HepG2 (cell line): ENCODE measurements around the gene GRK5. TPM values are rescaled to one million over a fixed set of nuclear protein-coding genes. Genes with fewer than 3 reads are reported as not detected.

Experiments used
- ATAC-seq: fragments of 200-7000 bp; cut with Tn5 transposase; 3 replicates; pipeline ENCODE4 v1.9.1; 2020; ENCODE audit warnings: mild to moderate bottlenecking, moderate library complexity
- BruUV-seq: library from RNA; stranded (reverse); fragments of 400-500 nt; replicated peaks from 2 replicates; lab custom pipeline; 2021; lab: Mats Ljungman, UMichigan
- CTCF ChIA-PET: fragments of 300-600 bp; formaldehyde crosslinking; extraction: SDS; loops from one replicate; lab custom pipeline; 2021; ENCODE audit warnings: low total read pairs, inconsistent platforms, low intra/inter-chr PET ratio; lab: Yijun Ruan, JAX
- POLR2A ChIA-PET: fragments of 350-600 bp; sonication (Branson Sonifier 250); formaldehyde crosslinking; loops from one replicate; lab custom pipeline; 2020; ENCODE audit warnings: antibody characterized with exemption, inconsistent platforms; lab: Yijun Ruan, JAX
- DNase-seq: peaks from one replicate; pipeline ENCODE4 v3.0.0-alpha.2; 2015; ENCODE audit warnings: low spot score
- FAIRE-seq: peaks from 3 replicates; lab custom pipeline; 2011; peaks lifted over from hg19 to GRCh38; lab: Jason Lieb, UNC
- H2AFZ ChIP-seq: one replicate; pipeline ENCODE4 v1.6.1; 2011; ENCODE audit warnings: low read length, inconsistent platforms
- H3K27ac ChIP-seq: fragments of 300-600 bp; 3 replicates; pipeline ENCODE4 v1.8.0; 2011; ENCODE audit warnings: mixed run types, mild to moderate bottlenecking, mixed read lengths, low read length, inconsistent platforms; ENCODE audit not compliant: insufficient read depth; ENCODE audit errors: extremely low read length
- H3K27me3 ChIP-seq, 2 experiments: fragments of 200-600 bp in 1 of 2; 2 replicates in 1 of 2; 3 replicates in 1 of 2; pipeline versions ENCODE4 v1.6.0 to v1.8.0; 2011; ENCODE audit warnings: low read length in 2 of 2, mild to moderate bottlenecking in 2 of 2, moderate library complexity in 2 of 2, inconsistent platforms in 1 of 2; ENCODE audit not compliant: insufficient read depth in 2 of 2, control insufficient read depth in 1 of 2
- H3K36me3 ChIP-seq, 2 experiments: fragments of 200-600 bp in 1 of 2; replicated peaks in 1 of 2; 2 replicates in 1 of 2; 3 replicates in 1 of 2; pipeline versions ENCODE4 v1.5.1 to v1.8.0; 2011; ENCODE audit warnings: low read length in 2 of 2, inconsistent platforms in 1 of 2; ENCODE audit not compliant: insufficient read depth in 2 of 2, control insufficient read depth in 1 of 2
- H3K4me1 ChIP-seq: 2 replicates; pipeline ENCODE4 v1.5.1; 2012; ENCODE audit warnings: low read length, inconsistent platforms; ENCODE audit not compliant: insufficient read depth
- H3K4me2 ChIP-seq: 2 replicates; pipeline ENCODE4 v1.6.0; 2011; ENCODE audit warnings: low read depth, low read length, inconsistent platforms
- H3K4me3 ChIP-seq, 3 experiments: fragments of 200-600 bp in 1 of 3; sonication (generic), shearing (Covaris generic) in 1 of 3; replicated peaks in 1 of 3; 2 replicates each; pipeline ENCODE4 v1.5.1; 2011 to 2016; ENCODE audit warnings: low read length in 3 of 3, inconsistent platforms in 2 of 3, low read depth in 2 of 3, mild to moderate bottlenecking in 2 of 3, control low read depth in 1 of 3, mixed read lengths in 1 of 3; ENCODE audit not compliant: insufficient read depth in 1 of 3
- H3K79me2 ChIP-seq: one replicate; pipeline ENCODE4 v1.6.1; 2011; ENCODE audit warnings: low read length, inconsistent platforms; ENCODE audit not compliant: insufficient read depth
- H3K9ac ChIP-seq: 2 replicates; pipeline ENCODE4 v1.6.0; 2011; ENCODE audit warnings: mild to moderate bottlenecking, low read depth, low read length, inconsistent platforms; ENCODE audit not compliant: insufficient read depth
- H3K9me3 ChIP-seq: 2 replicates; pipeline ENCODE4 v1.5.1; 2012; ENCODE audit warnings: mild to moderate bottlenecking, low read length
- H4K20me1 ChIP-seq: 2 replicates; pipeline ENCODE4 v1.6.0; 2011; ENCODE audit warnings: inconsistent platforms, mild to moderate bottlenecking, low read length, moderate library complexity; ENCODE audit not compliant: insufficient read depth
- AGO2 ChIP-seq: fragments of 200-400 bp; formaldehyde crosslinking; optimal IDR thresholded peaks from 2 replicates; pipeline ENCODE3; 2017; ENCODE audit warnings: mild to moderate bottlenecking, low read depth, low read length, moderate library complexity
- CBX5 ChIP-seq: sonication (generic); formaldehyde crosslinking; IDR thresholded peaks from 2 replicates; pipeline ENCODE4 v1.4.0; 2020; ENCODE audit warnings: missing genetic modification reagents, borderline replicate concordance
- JDP2 ChIP-seq: sonication (generic); formaldehyde crosslinking; IDR thresholded peaks from 2 replicates; pipeline ENCODE4 v1.8.1; 2022; ENCODE audit warnings: missing genetic modification reagents, borderline replicate concordance
- MAZ ChIP-seq, 2 experiments: sonication (generic) in 1 of 2; formaldehyde crosslinking in 1 of 2; IDR thresholded peaks; 2 replicates each; pipeline versions ENCODE4 v1.5.0 to v1.6.1; 2012 to 2020; ENCODE audit warnings: low read depth in 2 of 2, mild to moderate bottlenecking in 2 of 2, borderline replicate concordance in 1 of 2, improper control_type of control experiment in 1 of 2, low read length in 1 of 2, missing genetic modification reagents in 1 of 2, moderate library complexity in 1 of 2
- REST ChIP-seq, 2 experiments: IDR thresholded peaks; 2 replicates each; pipeline ENCODE4 v1.6.1; 2011 to 2012; ENCODE audit warnings: low read length in 2 of 2, borderline replicate concordance in 1 of 2, low read depth in 1 of 2, mild to moderate bottlenecking in 1 of 2, moderate library complexity in 1 of 2
- RORA ChIP-seq: sonication (generic); formaldehyde crosslinking; IDR thresholded peaks from 2 replicates; pipeline ENCODE4 v1.5.0; 2020; ENCODE audit warnings: mild to moderate bottlenecking, missing genetic modification reagents, moderate library complexity
- YEATS4 ChIP-seq: sonication (generic); formaldehyde crosslinking; IDR thresholded peaks from 2 replicates; pipeline ENCODE4 v1.4.0; 2020; ENCODE audit warnings: missing genetic modification reagents, borderline replicate concordance
- ZNF124 ChIP-seq: sonication (generic); formaldehyde crosslinking; IDR thresholded peaks from 2 replicates; pipeline ENCODE4 v1.4.0; 2020; ENCODE audit warnings: missing genetic modification reagents
- WGBS: methylation state at CpG from one replicate; pipeline ENCODE4 v1.1.6; 2017; ENCODE audit warnings: low lambda C conversion rate; 5-methylcytosine and 5-hydroxymethylcytosine counted together
- in situ Hi-C: cut with HindIII; loops from 2 replicates; pipeline ENCODE4 v1.10.0; 2017; ENCODE audit warnings: low pct_unique_long_range_greater_than_20kb; ENCODE audit not compliant: extremely low pct_ligation_motif_present
- intact Hi-C: fragments of 100-400 bp; cut with micrococcal nuclease; formaldehyde crosslinking; loops from one replicate; pipeline ENCODE4 v1.10.0; 2022; ENCODE audit not compliant: unreplicated experiment
- polyA plus RNA-seq, 8 experiments: library from polyadenylated mRNA; depleted of rRNA in 3 of 8; stranded (reverse) in 7 of 8; unstranded in 1 of 8; fragments of >200 nt; fragmentation: Illumina TruSeq in 4 of 8; extraction: Trizol in 4 of 8; gene quantifications; 2 replicates each; pipeline versions ENCODE4 v1.2.1 to v1.2.3, GENCODE V29; 2011 to 2016; ENCODE audit warnings: low read depth in 4 of 8, missing spikeins in 1 of 8, mixed read lengths in 1 of 8; ENCODE audit not compliant: insufficient read depth in 1 of 8
- total RNA-seq, 5 experiments: library from RNA; depleted of rRNA; stranded (reverse); fragments of >200 nt; fragmentation: Illumina TruSeq; extraction: Trizol; gene quantifications; 2 replicates each; pipeline ENCODE4 v1.2.3, GENCODE V29; 2016; ENCODE audit warnings: low read depth in 1 of 5
- TF ChIP-seq, protein P1 (sequence below): sonication (generic); formaldehyde crosslinking; IDR thresholded peaks from 2 replicates; pipeline ENCODE4 v1.4.0; 2020; ENCODE audit warnings: missing genetic modification reagents, borderline replicate concordance
- TF ChIP-seq, protein P2 (sequence below): sonication (generic); formaldehyde crosslinking; IDR thresholded peaks from 2 replicates; pipeline ENCODE4 v1.4.0; 2020; ENCODE audit warnings: mild to moderate bottlenecking, missing genetic modification reagents, borderline replicate concordance

The GRK5 gene
- total and polyA plus RNA-seq, 2 of the 13 experiments (the other 11 are each of a cell fraction or from before 2014, with no cell fraction given), result 10.4 to 12.6 TPM

- TF ChIP-seq, protein P1, sequence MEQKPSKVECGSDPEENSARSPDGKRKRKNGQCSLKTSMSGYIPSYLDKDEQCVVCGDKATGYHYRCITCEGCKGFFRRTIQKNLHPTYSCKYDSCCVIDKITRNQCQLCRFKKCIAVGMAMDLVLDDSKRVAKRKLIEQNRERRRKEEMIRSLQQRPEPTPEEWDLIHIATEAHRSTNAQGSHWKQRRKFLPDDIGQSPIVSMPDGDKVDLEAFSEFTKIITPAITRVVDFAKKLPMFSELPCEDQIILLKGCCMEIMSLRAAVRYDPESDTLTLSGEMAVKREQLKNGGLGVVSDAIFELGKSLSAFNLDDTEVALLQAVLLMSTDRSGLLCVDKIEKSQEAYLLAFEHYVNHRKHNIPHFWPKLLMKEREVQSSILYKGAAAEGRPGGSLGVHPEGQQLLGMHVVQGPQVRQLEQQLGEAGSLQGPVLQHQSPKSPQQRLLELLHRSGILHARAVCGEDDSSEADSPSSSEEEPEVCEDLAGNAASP (CRISPR knock-in tag), result peak; percentile 37; the same call in 1 of the 2 replicates
- TF ChIP-seq, all 625 proteins: peak for 6
Observed at GRCh38 chr10:119174109-119174508, 33.3 kb upstream of the GRK5 start (continued).

DNA sequence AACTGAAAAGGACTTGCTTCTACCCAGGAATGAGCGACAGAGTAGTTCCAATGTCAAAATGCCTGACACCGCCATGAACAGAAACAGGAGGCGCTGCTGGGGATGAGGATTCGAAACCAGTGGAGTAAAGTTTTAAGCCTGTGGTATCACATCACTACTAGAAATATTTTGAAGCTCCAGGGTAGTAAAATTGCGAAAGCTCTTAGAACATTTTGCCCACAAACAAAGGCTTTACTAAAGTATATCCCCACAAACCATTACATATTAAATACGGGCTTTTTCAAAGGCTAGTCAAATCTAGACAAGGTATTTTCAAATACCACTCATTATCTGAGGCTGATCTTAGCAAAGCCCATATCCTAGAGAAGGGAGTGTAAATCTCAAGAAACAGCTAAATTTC, 31.2 kb upstream of the GRK5 start:
- FAIRE-seq (no peak), DNase-seq (no peak), ATAC-seq (no peak)
- Histone ChIP-seq H3K4me1 (peaks cover 61% of the 10 kb centered on the region), H3K9me3 (no peaks in the 10 kb centered on the region), H3K27me3 (no peaks in the 10 kb centered on the region; a peak in 1 of 5 replicates), H3K79me2 (peaks cover 53% of the 10 kb centered on the region), H3K9ac (no peak overlapping the region), H3K4me3 (no peak overlapping the region), H4K20me1 (no peaks in the 10 kb centered on the region; the same call in 1 of the 2 replicates), H3K4me2 (peak overlapping the region; percentile 86), H3K27ac (peak overlapping the region; percentile 93), H2AFZ (no peak overlapping the region), H3K36me3 (peaks cover 6 to 30% of the 10 kb centered on the region in 2 experiments)
- CTCF ChIA-PET, result no interaction called here
- intact Hi-C loops, result loop anchor here (5.0 to 10.0 kb wide), 2 partner anchors 54 to 91 kb away; partner anchors contain the start of gene EIF3A
- TF ChIP-seq CBX5 (CRISPR knock-in tag), result no peak
- TF ChIP-seq REST (IDR thresholded peaks at IDR 0.05; ENCODE audit: borderline replicate concordance in 1 of 2, low read depth in 1 of 2, low read length in 2 of 2), result no peak
- TF ChIP-seq ZNF124, result no peak
- no peak for TF ChIP-seq RORA (CRISPR knock-in tag)
- TF ChIP-seq MAZ (IDR thresholded peaks at IDR 0.05; ENCODE audit: borderline replicate concordance, low read depth, low read length), result no peak
- TF ChIP-seq MAZ (CRISPR knock-in tag; IDR thresholded peaks at IDR 0.05; ENCODE audit: low read depth), result no peak
- TF ChIP-seq YEATS4 (CRISPR knock-in tag), result no peak
- no peak for TF ChIP-seq AGO2
- no peak for TF ChIP-seq JDP2 (CRISPR knock-in tag)
- TF ChIP-seq, protein P2, sequence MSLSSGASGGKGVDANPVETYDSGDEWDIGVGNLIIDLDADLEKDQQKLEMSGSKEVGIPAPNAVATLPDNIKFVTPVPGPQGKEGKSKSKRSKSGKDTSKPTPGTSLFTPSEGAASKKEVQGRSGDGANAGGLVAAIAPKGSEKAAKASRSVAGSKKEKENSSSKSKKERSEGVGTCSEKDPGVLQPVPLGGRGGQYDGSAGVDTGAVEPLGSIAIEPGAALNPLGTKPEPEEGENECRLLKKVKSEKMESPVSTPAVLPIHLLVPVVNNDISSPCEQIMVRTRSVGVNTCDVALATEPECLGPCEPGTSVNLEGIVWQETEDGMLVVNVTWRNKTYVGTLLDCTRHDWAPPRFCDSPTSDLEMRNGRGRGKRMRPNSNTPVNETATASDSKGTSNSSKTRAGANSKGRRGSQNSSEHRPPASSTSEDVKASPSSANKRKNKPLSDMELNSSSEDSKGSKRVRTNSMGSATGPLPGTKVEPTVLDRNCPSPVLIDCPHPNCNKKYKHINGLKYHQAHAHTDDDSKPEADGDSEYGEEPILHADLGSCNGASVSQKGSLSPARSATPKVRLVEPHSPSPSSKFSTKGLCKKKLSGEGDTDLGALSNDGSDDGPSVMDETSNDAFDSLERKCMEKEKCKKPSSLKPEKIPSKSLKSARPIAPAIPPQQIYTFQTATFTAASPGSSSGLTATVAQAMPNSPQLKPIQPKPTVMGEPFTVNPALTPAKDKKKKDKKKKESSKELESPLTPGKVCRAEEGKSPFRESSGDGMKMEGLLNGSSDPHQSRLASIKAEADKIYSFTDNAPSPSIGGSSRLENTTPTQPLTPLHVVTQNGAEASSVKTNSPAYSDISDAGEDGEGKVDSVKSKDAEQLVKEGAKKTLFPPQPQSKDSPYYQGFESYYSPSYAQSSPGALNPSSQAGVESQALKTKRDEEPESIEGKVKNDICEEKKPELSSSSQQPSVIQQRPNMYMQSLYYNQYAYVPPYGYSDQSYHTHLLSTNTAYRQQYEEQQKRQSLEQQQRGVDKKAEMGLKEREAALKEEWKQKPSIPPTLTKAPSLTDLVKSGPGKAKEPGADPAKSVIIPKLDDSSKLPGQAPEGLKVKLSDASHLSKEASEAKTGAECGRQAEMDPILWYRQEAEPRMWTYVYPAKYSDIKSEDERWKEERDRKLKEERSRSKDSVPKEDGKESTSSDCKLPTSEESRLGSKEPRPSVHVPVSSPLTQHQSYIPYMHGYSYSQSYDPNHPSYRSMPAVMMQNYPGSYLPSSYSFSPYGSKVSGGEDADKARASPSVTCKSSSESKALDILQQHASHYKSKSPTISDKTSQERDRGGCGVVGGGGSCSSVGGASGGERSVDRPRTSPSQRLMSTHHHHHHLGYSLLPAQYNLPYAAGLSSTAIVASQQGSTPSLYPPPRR (CRISPR knock-in tag), result no peak
- in situ Hi-C loops, result loop anchor here (25.0 kb wide), 1 partner anchor 361 kb away; the partner anchor contains the start of gene RGS10
- BruUV-seq, result no TSS peak
- POLR2A ChIA-PET, result interaction anchor here (0.9 to 2.3 kb wide), 6 partner anchors 9 to 95 kb away, joined by 3 to 14 read pairs (median 5); partner anchors contain the start of gene SFXN4
- 92% methylated on average over 6 of the region's 6 CpGs for WGBS
